ENCODE data around the gene ACKR3. TPM values are rescaled to one million over a fixed set of nuclear protein-coding genes. Genes with fewer than 3 reads are reported as not detected.

Gene ACKR3
- total and polyA plus RNA-seq, 10 of the 15 experiments (the other 5 are each of a cell fraction or from before 2014, with no cell fraction given), result 3.0 to 154 (median 6.4) TPM

GRCh38 chr2:236550701-236551465 is 18.7 kb upstream of the ACKR3 start (continued):
- TF ChIP-seq SKIL (IDR thresholded peaks at IDR 0.05; ENCODE audit: low read depth, poor library complexity, severe bottlenecking), result peak; percentile 91
- no peak for TF ChIP-seq MXI1 (IDR thresholded peaks at IDR 0.05; ENCODE audit: low read depth, low read length)
- TF ChIP-seq IRF4 (IDR thresholded peaks at IDR 0.05; ENCODE audit: low read depth, low read length), result peak; percentile 77; the same call in 1 of the 2 replicates
- no peak for TF ChIP-seq USF1 (IDR thresholded peaks at IDR 0.05; ENCODE audit: borderline replicate concordance, extremely low read length, insufficient read depth, low read depth, low read length)
- TF ChIP-seq SPI1 (IDR thresholded peaks at IDR 0.05; ENCODE audit: borderline replicate concordance, insufficient read depth, low read depth, low read length), result no peak
- 0 out of 2 replicates have a peak, but pooled peaks have one; percentile 38 for TF ChIP-seq GABPA (IDR thresholded peaks at IDR 0.05; ENCODE audit: low read depth)
- TF ChIP-seq ZNF592 (IDR thresholded peaks at IDR 0.05), result peak; percentile 50; the same call in 1 of the 2 replicates
- no peak for TF ChIP-seq RELA (IDR thresholded peaks at IDR 0.05; ENCODE audit: borderline replicate concordance, partially characterized antibody)
- TF ChIP-seq MTA3 (IDR thresholded peaks at IDR 0.05; ENCODE audit: borderline replicate concordance, low read length), result peak; percentile 32; the same call in 1 of the 2 replicates
- peak; percentile 95 for TF ChIP-seq IKZF1 (conservative IDR thresholded peaks at IDR 0.05)
- TF ChIP-seq YBX1 (IDR thresholded peaks at IDR 0.05), result no peak
- TF ChIP-seq CREM (IDR thresholded peaks at IDR 0.05; ENCODE audit: low read depth), result peak; percentile 83
- no peak for TF ChIP-seq PBX3 (IDR thresholded peaks at IDR 0.05; ENCODE audit: insufficient replicate concordance, low read depth, low read length)
- TF ChIP-seq POLR2A (IDR thresholded peaks at IDR 0.05; ENCODE audit: low read depth, low read length), result peak; percentile 3; the same call in 1 of the 2 replicates
- TF ChIP-seq NFIC (IDR thresholded peaks at IDR 0.05; ENCODE audit: low read depth, low read length), result peak; percentile 90
- no peak for TF ChIP-seq STAT1 (conservative IDR thresholded peaks at IDR 0.05)
- peak; percentile 81 for TF ChIP-seq JUNB (IDR thresholded peaks at IDR 0.05)
- peak; percentile 95 to 97 for TF ChIP-seq BHLHE40 (IDR thresholded peaks at IDR 0.05; ENCODE audit: borderline replicate concordance in 1 of 2, low read depth in 2 of 2, low read length in 1 of 2)
- TF ChIP-seq KDM1A (IDR thresholded peaks at IDR 0.05; ENCODE audit: borderline replicate concordance), result no peak
- peak; percentile 54; the same call in 1 of the 2 replicates for TF ChIP-seq NBN (IDR thresholded peaks at IDR 0.05)
- TF ChIP-seq SUPT20H (IDR thresholded peaks at IDR 0.05; ENCODE audit: borderline replicate concordance, control insufficient read depth, low read depth, low read length), result no peak
- no peak for TF ChIP-seq ZNF24 (IDR thresholded peaks at IDR 0.05)
